BE2C (cell line): ENCODE results near the gene PDGFRB.

Experiments used
- DNase-seq: peaks from one replicate; pipeline ENCODE4 v3.0.0-alpha.2; 2020
- H3K27me3 ChIP-seq: fragments of 250-450 bp; sonication (Bioruptor Pico); 2 replicates; pipeline ENCODE4 v1.5.1; 2020; ENCODE audit warnings: mild to moderate bottlenecking
- H3K36me3 ChIP-seq: fragments of 250-450 bp; sonication (Bioruptor Pico); 2 replicates; pipeline ENCODE4 v1.5.1; 2020; ENCODE audit warnings: mild to moderate bottlenecking
- H3K4me1 ChIP-seq: fragments of 250-450 bp; sonication (Bioruptor Pico); 2 replicates; pipeline ENCODE4 v1.5.1; 2020
- H3K4me3 ChIP-seq: 2 replicates; pipeline ENCODE4 v1.5.1; 2011; ENCODE audit warnings: low read depth, low read length
- H3K9me3 ChIP-seq: fragments of 250-450 bp; sonication (Bioruptor Pico); 2 replicates; pipeline ENCODE4 v1.5.1; 2020
- CTCF ChIP-seq: IDR thresholded peaks from 2 replicates; pipeline ENCODE4 v1.5.1; 2012; ENCODE audit warnings: mild to moderate bottlenecking, low read depth, low read length

Gene PDGFRB

GRCh38 chr5:150143350-150144245, 12.0 kb downstream of the PDGFRB start:
- peak; percentile 88 for DNase-seq
- Histone ChIP-seq H3K4me1 (peaks cover 54% of the 10 kb centered on the region), H3K27me3 (no peaks in the 10 kb centered on the region), H3K9me3 (no peaks in the 10 kb centered on the region), H3K36me3 (no peaks in the 10 kb centered on the region), H3K4me3 (peak overlapping the region; percentile 3; the same call in 1 of the 2 replicates)
- no peak for TF ChIP-seq CTCF

DNA sequence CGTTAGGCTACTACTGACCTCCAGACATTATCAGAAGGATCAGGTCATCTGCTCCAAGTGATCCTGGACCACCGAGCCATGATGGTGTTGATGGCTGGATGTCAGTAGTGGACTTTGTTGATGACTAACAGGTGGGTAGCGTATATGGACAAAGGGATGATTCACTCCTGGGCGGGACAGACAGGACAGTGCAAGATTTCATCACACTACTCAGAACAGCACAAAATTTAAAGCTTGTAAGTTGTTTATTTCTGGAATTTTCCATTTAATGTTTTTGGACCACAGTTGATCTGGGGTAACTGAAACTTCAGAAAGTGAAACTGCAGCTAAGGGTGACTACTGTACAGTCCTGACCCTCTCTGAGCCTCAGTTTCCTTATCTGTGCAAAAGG, 12.7 kb downstream of the PDGFRB start:
- TF ChIP-seq CTCF: no peak
- no peaks in the 10 kb centered on the region for H3K27me3 ChIP-seq
- H3K36me3 ChIP-seq: no peaks in the 10 kb centered on the region; the same call in 1 of the 2 replicates
- no peaks in the 10 kb centered on the region for H3K9me3 ChIP-seq
- peaks cover 61% of the 10 kb centered on the region for H3K4me1 ChIP-seq
- H3K4me3 ChIP-seq: no peak overlapping the region
- no peak for DNase-seq

DNA sequence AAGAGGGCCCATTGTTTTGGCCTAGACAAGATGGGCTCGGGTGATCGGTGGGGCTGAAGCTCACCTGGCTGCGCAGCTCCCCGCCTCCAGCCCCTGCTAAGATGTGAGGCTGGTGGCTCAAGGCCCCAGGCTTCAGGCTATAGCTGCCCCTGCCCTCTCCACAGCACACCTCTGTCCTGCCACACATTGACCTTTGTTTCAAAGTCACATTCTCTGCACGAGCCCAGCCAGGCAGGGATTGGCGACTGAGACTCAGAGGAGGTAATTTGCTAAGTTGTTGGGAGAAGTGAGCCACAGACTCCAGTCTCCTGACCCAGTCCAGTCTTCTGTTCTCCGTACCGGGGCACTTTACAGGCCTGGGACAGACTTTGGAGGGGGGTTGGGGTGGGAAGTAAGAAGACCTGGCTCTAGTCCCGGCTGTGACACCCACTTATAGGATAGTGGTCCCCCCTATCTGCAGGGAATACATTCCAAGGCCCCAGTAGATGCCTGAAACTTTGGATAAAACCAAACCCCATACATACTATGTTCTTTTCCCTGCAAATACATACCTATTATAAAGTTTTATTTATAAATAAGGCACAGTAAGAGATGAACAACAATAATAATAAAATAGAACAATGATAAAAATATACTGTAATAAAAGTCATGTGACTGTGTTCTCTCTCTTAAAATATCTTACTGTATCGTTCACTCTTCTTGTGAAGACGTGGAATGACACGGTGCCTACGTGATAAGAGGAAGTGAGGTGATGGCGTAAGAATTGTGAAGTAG, 13.3 kb downstream of the PDGFRB start:
- H3K9me3 ChIP-seq: no peaks in the 10 kb centered on the region
- no peaks in the 10 kb centered on the region; the same call in 1 of the 2 replicates for H3K36me3 ChIP-seq
- no peaks in the 10 kb centered on the region for H3K27me3 ChIP-seq
- TF ChIP-seq CTCF: no peak
- H3K4me1 ChIP-seq: peaks cover 67% of the 10 kb centered on the region
- no peak for DNase-seq
- no peak overlapping the region for H3K4me3 ChIP-seq

- no peak for DNase-seq
- H3K27me3 ChIP-seq: no peaks in the 10 kb centered on the region
- no peak overlapping the region for H3K4me3 ChIP-seq
- H3K9me3 ChIP-seq: no peaks in the 10 kb centered on the region
- peaks cover 3% of the 10 kb centered on the region; the same call in 1 of the 2 replicates for H3K36me3 ChIP-seq
- no peak for TF ChIP-seq CTCF
- H3K4me1 ChIP-seq: peaks cover 67% of the 10 kb centered on the region
Observed at GRCh38 chr5:150141544-150142184, 14.0 kb downstream of the PDGFRB start.

GRCh38 chr5:150140830-150141229, 14.8 kb downstream of the PDGFRB start:
- peaks cover 3% of the 10 kb centered on the region; the same call in 1 of the 2 replicates for H3K36me3 ChIP-seq
- H3K4me3 ChIP-seq: no peak overlapping the region
- no peaks in the 10 kb centered on the region for H3K27me3 ChIP-seq
- H3K9me3 ChIP-seq: no peaks in the 10 kb centered on the region
- TF ChIP-seq CTCF: no peak
- peaks cover 67% of the 10 kb centered on the region for H3K4me1 ChIP-seq
- no peak for DNase-seq
